T-cell (primary cell): Measurements from ENCODE around the gene CD226. TPM values are rescaled to one million over a fixed set of nuclear protein-coding genes. Genes with fewer than 3 reads are reported as not detected.
"Not testable (repeated sequence)": the region's sequence is repeated elsewhere in the genome, so short reads cannot be mapped to it uniquely, and the experiment has no call there.

Experiments used
- ATAC-seq, 4 experiments: fragments of 200-7000 bp in 3 of 4; fragments of 150-1000 bp in 1 of 4; cut with Tn5 transposase; replicated peaks in 1 of 4; 1 replicate in 3 of 4; 2 replicates in 1 of 4; pipeline ENCODE4 v1.10.0; 2021; ENCODE audit warnings: moderate library complexity in 3 of 4, mild to moderate bottlenecking in 2 of 4, moderate number of reproducible peaks in 1 of 4
- CTCF ChIA-PET, 2 donors: fragments of 300-600 bp; sonication (Branson Sonifier 250); formaldehyde crosslinking; loops; one replicate each; lab custom pipeline; 2022; ENCODE audit warnings: antibody characterized with exemption in 2 of 2; lab: Charles Lee
- POLR2A ChIA-PET, 2 donors: fragments of 300-600 bp; sonication (Branson Sonifier 250); formaldehyde crosslinking; loops; one replicate each; lab custom pipeline; 2022; ENCODE audit warnings: antibody characterized with exemption in 2 of 2; lab: Charles Lee
- DNase-seq, 35 experiments: peaks; one replicate each; pipeline versions ENCODE4 v3.0.0 to v3.0.0-alpha.2; 2013 to 2023
- H3K27ac ChIP-seq: one replicate; pipeline ENCODE4 v1.5.1; 2013; ENCODE audit warnings: low read length
- H3K27me3 ChIP-seq, 2 experiments: replicated peaks in 1 of 2; 1 replicate in 1 of 2; 2 replicates in 1 of 2; pipeline versions ENCODE4 v1.6.1 to v1.7.0; 2013; ENCODE audit warnings: low read length in 1 of 2, mixed read lengths in 1 of 2; ENCODE audit not compliant: control insufficient read depth in 2 of 2, insufficient read depth in 2 of 2; ENCODE audit errors: extremely low read depth in 1 of 2
- H3K36me3 ChIP-seq, 2 donors: 1 replicate in 1 of 2; 2 replicates in 1 of 2; pipeline versions ENCODE4 v1.6.1 to v1.7.0; 2013; ENCODE audit warnings: low read length in 1 of 2; ENCODE audit not compliant: control insufficient read depth in 2 of 2, insufficient read depth in 1 of 2; ENCODE audit errors: extremely low read depth in 1 of 2
- H3K4me1 ChIP-seq, 2 experiments: 1 replicate in 1 of 2; 2 replicates in 1 of 2; pipeline versions ENCODE4 v1.6.1 to v1.7.0; 2013; ENCODE audit warnings: low read length in 2 of 2, mixed read lengths in 1 of 2; ENCODE audit not compliant: insufficient read depth in 2 of 2, control insufficient read depth in 1 of 2; ENCODE audit errors: extremely low read depth in 1 of 2
- H3K4me3 ChIP-seq, 2 donors: 1 replicate in 1 of 2; 2 replicates in 1 of 2; pipeline versions ENCODE4 v1.5.1 to v1.7.0; 2013; ENCODE audit warnings: mild to moderate bottlenecking in 2 of 2, low read length in 1 of 2, moderate library complexity in 1 of 2; ENCODE audit not compliant: control insufficient read depth in 1 of 2; ENCODE audit errors: extremely low read depth in 1 of 2
- H3K9me3 ChIP-seq: 2 replicates; pipeline ENCODE4 v1.7.0; 2013
- H3K27ac Mint-ChIP-seq, 2 donors: one replicate each; pipeline ENCODE4 v1.8.0; 2020 to 2021; ENCODE audit warnings: mild to moderate bottlenecking in 2 of 2, mixed read lengths in 2 of 2
- H3K27me3 Mint-ChIP-seq, 2 donors: one replicate each; pipeline ENCODE4 v1.8.0; 2021 to 2022; ENCODE audit warnings: mixed read lengths in 2 of 2
- H3K36me3 Mint-ChIP-seq: one replicate; pipeline ENCODE4 v1.8.0; 2021; ENCODE audit warnings: mixed read lengths
- H3K4me1 Mint-ChIP-seq, 3 donors: one replicate each; pipeline ENCODE4 v1.8.0; 2020 to 2022; ENCODE audit warnings: mixed read lengths in 3 of 3, mild to moderate bottlenecking in 1 of 3
- H3K4me3 Mint-ChIP-seq, 3 donors: one replicate each; pipeline ENCODE4 v1.8.0; 2020 to 2022; ENCODE audit warnings: mild to moderate bottlenecking in 3 of 3, mixed read lengths in 3 of 3, moderate library complexity in 3 of 3
- H3K9me3 Mint-ChIP-seq, 3 donors: one replicate each; pipeline ENCODE4 v1.8.0; 2020 to 2022; ENCODE audit warnings: mixed read lengths in 3 of 3
- WGBS: methylation state at CpG from one replicate; pipeline ENCODE4 v1.1.5; 2013; ENCODE audit warnings: missing lambda C conversion rate; ENCODE audit not compliant: insufficient coverage; 5-methylcytosine and 5-hydroxymethylcytosine counted together
- total RNA-seq, 35 experiments: library from RNA in 6 of 35; stranded (reverse) in 6 of 35; fragments of 120-200 nt in 1 of 35; gene quantifications; one replicate each; pipeline versions ENCODE4 v1.2.1 to v1.2.4 and lab custom pipeline; 2013 to 2026

The CD226 gene
- total RNA-seq, 5 donors from 2014 or later (not counting 1 experiment from before 2014, with no cell fraction given): 32.2 to 87.1 (median 57.4) TPM

DNA sequence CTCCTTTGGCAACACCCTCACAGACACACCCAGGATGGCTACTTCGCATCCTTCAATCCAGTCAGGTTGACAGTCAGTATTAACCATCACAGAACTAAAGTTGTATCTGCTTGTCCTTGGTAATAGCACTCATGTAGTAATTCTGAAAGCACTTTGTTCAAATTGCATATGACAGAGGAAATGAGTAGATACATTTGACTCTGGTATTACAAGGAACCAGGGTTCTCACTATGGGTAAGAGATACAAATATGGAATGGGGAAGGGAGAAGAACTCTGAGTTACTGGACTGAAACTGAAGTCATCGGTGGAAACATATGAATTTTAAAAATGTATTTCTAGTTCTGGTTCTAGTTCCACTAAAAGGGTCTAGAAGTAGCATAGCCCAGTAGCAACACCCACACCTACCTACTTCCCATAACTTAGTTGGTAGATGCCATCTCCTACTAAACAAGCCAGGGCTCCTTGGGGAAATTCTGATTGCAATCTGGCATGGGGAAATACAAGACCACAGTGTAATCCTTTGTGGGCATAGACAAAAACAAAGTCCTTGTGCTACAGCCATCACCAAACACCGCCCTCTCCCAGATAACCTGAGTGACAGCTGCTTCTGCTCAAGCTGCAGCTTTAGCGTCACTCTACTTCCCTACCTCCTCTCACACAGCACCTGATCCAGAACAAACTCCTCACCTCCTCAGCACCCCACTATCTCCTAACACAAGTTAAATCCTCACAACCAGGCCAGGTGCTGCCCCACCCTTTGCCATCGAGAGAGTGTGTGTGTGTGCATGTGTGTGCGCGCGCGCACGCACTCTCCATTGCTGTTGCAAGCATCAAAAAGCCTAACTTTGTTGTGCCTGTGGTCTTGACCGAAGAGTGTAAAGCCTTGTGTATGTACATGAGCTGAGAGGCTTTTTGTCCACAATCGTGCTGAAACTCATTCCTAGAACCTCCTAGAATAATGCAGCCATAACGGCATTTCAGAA lies 31.4 kb upstream of the CD226 start:
- POLR2A ChIA-PET: no interaction called here

DNA sequence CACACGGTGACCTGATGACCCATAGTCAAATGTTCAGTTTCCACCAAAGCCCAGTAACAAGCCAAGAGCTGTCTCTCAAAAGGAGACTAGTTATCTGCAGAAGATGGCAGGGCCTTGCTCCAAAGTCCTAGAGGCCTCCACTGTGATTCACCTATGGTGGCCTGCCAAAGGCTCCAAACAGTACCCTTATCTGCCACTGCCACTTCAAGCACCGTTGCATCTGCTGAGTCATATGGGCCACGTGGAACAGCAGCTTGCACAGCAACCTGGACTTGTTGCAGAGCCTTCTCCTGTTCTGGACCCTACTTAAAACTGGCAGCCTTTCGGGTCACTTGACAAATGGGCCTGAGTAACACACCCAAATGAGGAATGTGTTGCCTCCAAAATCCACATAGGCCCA lies 27.6 kb upstream of the CD226 start:
- not testable (repeated sequence) for H3K4me3 Mint-ChIP-seq, H3K4me1 Mint-ChIP-seq
- 93% methylated on average over 3 of the region's 4 CpGs for WGBS

More for the DNA sequence above, 31.4 kb upstream of the CD226 start:
- H3K27me3 Mint-ChIP-seq: no peaks in the 10 kb centered on the region
- CTCF ChIA-PET: interaction anchor here in 1 of 2 donors (0.6 kb wide), 1 partner anchor 524 kb away, joined by 4 read pairs; no protein-coding TSS in a partner anchor
- H3K4me3 Mint-ChIP-seq: no peak overlapping the region
- peaks cover 5 to 20% (median 12%) of the 10 kb centered on the region in 3 donors for H3K9me3 Mint-ChIP-seq
- WGBS: 80% methylated on average over 7 of the region's 13 CpGs
- H3K27ac ChIP-seq: no peak overlapping the region
- H3K27me3 ChIP-seq: no peaks in the 10 kb centered on the region
- no peak for DNase-seq
- H3K36me3 Mint-ChIP-seq: peaks cover 41% of the 10 kb centered on the region
- H3K4me1 ChIP-seq: no peaks in the 10 kb centered on the region
- H3K9me3 ChIP-seq: no peaks in the 10 kb centered on the region
- H3K36me3 ChIP-seq: peaks cover 0 to 2% of the 10 kb centered on the region in 2 donors
- ATAC-seq: no peak
- H3K27ac Mint-ChIP-seq: no peak overlapping the region
- H3K4me3 ChIP-seq: no peak overlapping the region
- H3K4me1 Mint-ChIP-seq: peaks cover 23 to 29% (median 24%) of the 10 kb centered on the region in 3 donors

DNA sequence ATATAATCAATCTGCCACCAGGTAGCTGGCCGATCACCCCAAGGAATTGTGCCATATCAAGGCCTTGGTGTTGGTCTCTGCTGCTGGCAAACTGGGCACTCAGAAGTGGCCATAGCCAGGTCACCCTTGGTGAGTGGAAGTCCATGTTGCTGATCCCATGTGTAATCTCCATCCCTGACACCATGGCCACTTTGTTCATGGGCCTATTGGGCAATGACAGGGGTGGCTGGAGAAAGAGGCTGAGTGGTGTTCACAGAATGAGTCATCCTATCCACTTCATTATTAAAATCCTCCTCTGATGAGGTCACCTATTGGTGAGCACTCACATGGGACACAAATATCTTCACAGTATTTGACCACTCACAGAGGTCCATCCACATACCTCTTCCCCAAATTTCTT lies 26.7 kb upstream of the CD226 start:
- H3K27ac ChIP-seq: no peak overlapping the region
- 100% methylated on average over 1 of the region's 1 CpG for WGBS
- ChIA-PET POLR2A (no interaction called here), CTCF (no interaction called here)
- no peaks in the 10 kb centered on the region for H3K4me1 ChIP-seq
- DNase-seq (no peak), ATAC-seq (no peak)
- Mint-ChIP-seq H3K27me3 (no peaks in the 10 kb centered on the region), H3K4me1 (peaks cover 0 to 2% (median 0%) of the 10 kb centered on the region in 3 donors), H3K4me3 (no peak overlapping the region), H3K27ac (no peak overlapping the region), H3K9me3 (peaks cover 12 to 29% (median 16%) of the 10 kb centered on the region in 3 donors), H3K36me3 (peaks cover 37% of the 10 kb centered on the region)
- H3K4me3 ChIP-seq: no peak overlapping the region
- no peaks in the 10 kb centered on the region for H3K27me3 ChIP-seq
- no peaks in the 10 kb centered on the region for H3K36me3 ChIP-seq
- peaks cover 3% of the 10 kb centered on the region for H3K9me3 ChIP-seq

More for the DNA sequence above, 27.6 kb upstream of the CD226 start:
- CTCF ChIA-PET, H3K27me3 Mint-ChIP-seq, H3K4me3 ChIP-seq, H3K36me3 ChIP-seq, DNase-seq, H3K9me3 ChIP-seq, POLR2A ChIA-PET, ATAC-seq, H3K27ac ChIP-seq, H3K4me1 ChIP-seq, H3K27me3 ChIP-seq, H3K27ac Mint-ChIP-seq: not testable (repeated sequence)
- Mint-ChIP-seq H3K9me3 (peaks cover 12 to 29% (median 16%) of the 10 kb centered on the region in 3 donors), H3K36me3 (peaks cover 41% of the 10 kb centered on the region)

DNA sequence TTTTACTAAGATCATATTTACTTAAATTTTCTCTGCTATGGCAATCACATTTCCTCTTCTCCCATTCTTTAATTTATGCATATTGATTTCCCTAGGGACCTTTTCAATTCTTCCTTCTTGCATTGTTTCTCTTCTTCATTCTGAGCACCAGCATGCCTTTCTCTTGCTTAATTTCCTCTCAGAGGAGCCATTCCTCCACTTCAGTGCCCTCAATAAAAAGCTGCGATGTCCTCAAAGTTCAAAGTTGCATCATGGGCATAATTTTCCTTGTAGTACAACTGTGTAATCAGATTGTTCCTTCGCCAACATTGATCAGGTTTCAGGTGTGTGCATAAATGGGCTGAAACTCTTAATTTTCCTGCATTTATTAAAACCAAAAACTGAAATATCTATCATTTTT lies 21.8 kb upstream of the CD226 start:
- Histone ChIP-seq H3K27ac (no peak overlapping the region), H3K27me3 (no peaks in the 10 kb centered on the region), H3K9me3 (peaks cover 3% of the 10 kb centered on the region), H3K4me1 (peaks cover 2 to 13% of the 10 kb centered on the region in 2 experiments), H3K4me3 (no peak overlapping the region), H3K36me3 (no peaks in the 10 kb centered on the region)
- ChIA-PET POLR2A (no interaction called here), CTCF (no interaction called here)
- Mint-ChIP-seq H3K27me3 (no peaks in the 10 kb centered on the region), H3K27ac (no peak overlapping the region), H3K36me3 (peaks cover 5% of the 10 kb centered on the region), H3K4me1 (peaks cover 18 to 31% (median 19%) of the 10 kb centered on the region in 3 donors), H3K4me3 (no peak overlapping the region), H3K9me3 (peaks cover 4 to 9% (median 7%) of the 10 kb centered on the region in 3 donors)
- ATAC-seq (no peak), DNase-seq (no peak)
- WGBS: no CpG with 5 or more reads among the region's 2 CpGs

DNA sequence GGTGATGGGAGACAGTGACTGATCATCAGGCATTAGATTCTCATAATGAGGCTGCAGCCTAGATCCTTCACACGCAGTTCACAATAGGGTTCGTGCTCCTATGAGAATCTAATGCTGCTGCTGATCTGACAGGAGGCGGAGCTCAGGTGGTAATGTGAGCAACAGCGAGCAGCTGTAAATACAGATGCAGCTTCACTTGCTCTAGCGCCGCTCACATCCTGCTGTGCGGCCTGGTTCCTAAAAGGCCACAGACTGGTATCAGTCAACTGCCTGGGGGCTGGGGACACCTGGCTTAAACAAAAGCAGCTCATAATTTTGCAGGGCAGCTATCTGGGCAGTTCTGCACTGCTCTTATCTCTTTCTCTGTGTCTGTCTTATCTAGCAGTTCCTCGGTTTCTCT lies 20.4 kb upstream of the CD226 start:
- CTCF ChIA-PET: interaction anchor here (0.6 to 1.9 kb wide), 7 partner anchors 8 to 119 kb away, joined by 3 to 8 read pairs (median 5); no protein-coding TSS in a partner anchor
- Histone ChIP-seq H3K9me3 (peaks cover 3% of the 10 kb centered on the region), H3K36me3 (no peaks in the 10 kb centered on the region), H3K27ac (peak overlapping the region; percentile 49), H3K4me3 (no peak overlapping the region), H3K4me1 (peaks cover 2 to 13% of the 10 kb centered on the region in 2 experiments), H3K27me3 (no peaks in the 10 kb centered on the region)
- peak; percentile 97 to 99 (median 98) for ATAC-seq
- POLR2A ChIA-PET: interaction anchor here (0.7 to 1.0 kb wide), 2 partner anchors 9 to 235 kb away, joined by 3 to 5 read pairs; no protein-coding TSS in a partner anchor
- WGBS: 24% methylated on average over 7 of the region's 8 CpGs
- DNase-seq: peak in 27 of 35 experiments; percentile 13 to 76 (median 45)
- Mint-ChIP-seq H3K27me3 (no peaks in the 10 kb centered on the region), H3K4me1 (peaks cover 18 to 31% (median 19%) of the 10 kb centered on the region in 3 donors), H3K36me3 (peaks cover 9% of the 10 kb centered on the region), H3K4me3 (peak overlapping the region in 1 of 3 donors; percentile 19), H3K27ac (peak overlapping the region; percentile 84 to 89), H3K9me3 (peaks cover 4 to 9% (median 7%) of the 10 kb centered on the region in 3 donors)

DNA sequence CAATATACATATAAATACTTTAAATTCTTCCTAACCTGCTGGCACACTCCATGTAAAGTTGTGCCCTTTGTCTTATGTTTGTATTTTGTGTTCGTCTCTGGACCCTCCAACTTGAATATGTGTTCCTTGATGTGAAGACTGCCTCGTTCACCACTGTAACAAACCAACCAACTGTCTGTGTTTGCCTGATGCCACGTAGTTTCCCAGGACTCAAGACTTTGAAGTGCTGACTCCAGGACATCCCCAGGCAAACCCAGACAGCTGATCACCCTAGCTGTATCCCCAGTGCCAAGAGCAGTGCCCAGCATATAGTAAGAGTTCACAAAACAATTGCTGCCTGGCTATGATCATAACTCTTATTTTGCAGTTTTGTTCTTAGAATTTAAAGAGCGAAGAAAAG lies 15.5 kb upstream of the CD226 start:
- H3K4me1 Mint-ChIP-seq: peaks cover 10 to 25% (median 14%) of the 10 kb centered on the region in 3 donors
- ATAC-seq (no peak), DNase-seq (no peak)
- peaks cover 4% of the 10 kb centered on the region for H3K36me3 Mint-ChIP-seq
- POLR2A ChIA-PET: no interaction called here
- WGBS: 94% methylated on average over 2 of the region's 4 CpGs
- H3K27ac Mint-ChIP-seq: no peak overlapping the region
- Histone ChIP-seq H3K9me3 (no peaks in the 10 kb centered on the region), H3K4me1 (peaks cover 15 to 17% of the 10 kb centered on the region in 2 experiments), H3K36me3 (no peaks in the 10 kb centered on the region), H3K27me3 (no peaks in the 10 kb centered on the region), H3K4me3 (no peak overlapping the region), H3K27ac (no peak overlapping the region)
- CTCF ChIA-PET: no interaction called here
- H3K27me3 Mint-ChIP-seq: no peaks in the 10 kb centered on the region
- H3K9me3 Mint-ChIP-seq: no peaks in the 10 kb centered on the region
- H3K4me3 Mint-ChIP-seq: no peak overlapping the region
